Tibial artery (tissue), 4 donors: ENCODE results near the gene GRAMD1B.
A peak's percentile ranks its signal among the peaks of the same experiment; 100 is the strongest.
"Not testable (repeated sequence)": the region's sequence is repeated elsewhere in the genome, so short reads cannot be mapped to it uniquely, and the experiment has no call there.

ENCODE experiments used
- DNase-seq, 2 donors: peaks; one replicate each; pipeline ENCODE4 v3.0.0-alpha.2; 2019
- H3K27ac ChIP-seq, 2 donors: fragments of 200-600 bp; sonication (generic) in 1 of 2; 1 replicate in 1 of 2; 2 replicates in 1 of 2; pipeline ENCODE4 v1.5.1; 2018 to 2019; ENCODE audit warnings: mild to moderate bottlenecking in 1 of 2
- H3K27me3 ChIP-seq, 2 donors: fragments of 200-600 bp; sonication (generic) in 1 of 2; one replicate each; pipeline versions ENCODE4 v1.5.1 to v1.6.0; 2016 to 2019
- H3K36me3 ChIP-seq, 3 donors: fragments of 200-600 bp; sonication (generic) in 2 of 3; one replicate each; pipeline ENCODE4 v1.5.1; 2016 to 2019; ENCODE audit warnings: mild to moderate bottlenecking in 2 of 3
- H3K4me1 ChIP-seq, 4 donors: fragments of 200-600 bp; sonication (generic) in 2 of 4; 1 replicate in 3 of 4; 2 replicates in 1 of 4; pipeline ENCODE4 v1.5.1; 2016 to 2019
- H3K4me3 ChIP-seq, 2 donors: fragments of 200-600 bp; sonication (generic) in 1 of 2; 1 replicate in 1 of 2; 2 replicates in 1 of 2; pipeline ENCODE4 v1.5.1; 2018 to 2019; ENCODE audit warnings: mild to moderate bottlenecking in 2 of 2
- H3K9me3 ChIP-seq, 3 donors: fragments of 200-600 bp; sonication (generic) in 1 of 3; one replicate each; pipeline ENCODE4 v1.5.1; 2016 to 2019
- CTCF ChIP-seq, 2 experiments: fragments of 200-600 bp in 1 of 2; fragments of 450-650 bp in 1 of 2; IDR thresholded peaks; one replicate each; pipeline ENCODE4 v1.5.1; 2017 to 2019; ENCODE audit warnings: antibody characterized with exemption in 2 of 2, mild to moderate bottlenecking in 1 of 2, moderate library complexity in 1 of 2
- intact Hi-C: fragments of 100-400 bp; cut with DNase I; formaldehyde crosslinking; loops from one replicate; pipeline ENCODE4 v1.15.0; 2023; ENCODE audit warnings: low total_unique reads

GRAMD1B gene

GRCh38 chr11:123454796-123455195 is 24.7 kb downstream of the GRAMD1B start:
- H3K27me3 ChIP-seq = no peaks in the 10 kb centered on the region
- intact Hi-C loops = no loop called here
- H3K4me1 ChIP-seq = no peaks in the 10 kb centered on the region
- no peaks in the 10 kb centered on the region for H3K9me3 ChIP-seq
- no peaks in the 10 kb centered on the region for H3K36me3 ChIP-seq
- H3K27ac ChIP-seq = no peak overlapping the region
- H3K4me3 ChIP-seq = no peak overlapping the region
- DNase-seq = no peak
- TF ChIP-seq CTCF (IDR thresholded peaks at IDR 0.05) = no peak

GRCh38 chr11:123456448-123456847 is 26.4 kb downstream of the GRAMD1B start:
- H3K9me3 ChIP-seq, H3K36me3 ChIP-seq, H3K27ac ChIP-seq, DNase-seq, H3K27me3 ChIP-seq, H3K4me3 ChIP-seq, H3K4me1 ChIP-seq, intact Hi-C loops: not testable (repeated sequence)

GRCh38 chr11:123457187-123457770 is 27.2 kb downstream of the GRAMD1B start:
- H3K27ac ChIP-seq = no peak overlapping the region
- H3K36me3 ChIP-seq = no peaks in the 10 kb centered on the region
- intact Hi-C loops = no loop called here
- H3K4me1 ChIP-seq = no peaks in the 10 kb centered on the region
- H3K27me3 ChIP-seq = peaks cover 0 to 4% of the 10 kb centered on the region in 2 donors
- H3K9me3 ChIP-seq = no peaks in the 10 kb centered on the region
- peak in 1 of 2 donors; percentile 61 for DNase-seq
- TF ChIP-seq CTCF (IDR thresholded peaks at IDR 0.05) = no peak
- H3K4me3 ChIP-seq = no peak overlapping the region

GRCh38 chr11:123458501-123458900 is 28.4 kb downstream of the GRAMD1B start:
- no peak overlapping the region for H3K27ac ChIP-seq
- DNase-seq = no peak
- TF ChIP-seq CTCF (IDR thresholded peaks at IDR 0.05) = no peak
- no peaks in the 10 kb centered on the region for H3K4me1 ChIP-seq
- no peaks in the 10 kb centered on the region for H3K9me3 ChIP-seq
- intact Hi-C loops = no loop called here
- no peak overlapping the region for H3K4me3 ChIP-seq
- no peaks in the 10 kb centered on the region for H3K36me3 ChIP-seq
- H3K27me3 ChIP-seq = peaks cover 0 to 4% of the 10 kb centered on the region in 2 donors

DNA sequence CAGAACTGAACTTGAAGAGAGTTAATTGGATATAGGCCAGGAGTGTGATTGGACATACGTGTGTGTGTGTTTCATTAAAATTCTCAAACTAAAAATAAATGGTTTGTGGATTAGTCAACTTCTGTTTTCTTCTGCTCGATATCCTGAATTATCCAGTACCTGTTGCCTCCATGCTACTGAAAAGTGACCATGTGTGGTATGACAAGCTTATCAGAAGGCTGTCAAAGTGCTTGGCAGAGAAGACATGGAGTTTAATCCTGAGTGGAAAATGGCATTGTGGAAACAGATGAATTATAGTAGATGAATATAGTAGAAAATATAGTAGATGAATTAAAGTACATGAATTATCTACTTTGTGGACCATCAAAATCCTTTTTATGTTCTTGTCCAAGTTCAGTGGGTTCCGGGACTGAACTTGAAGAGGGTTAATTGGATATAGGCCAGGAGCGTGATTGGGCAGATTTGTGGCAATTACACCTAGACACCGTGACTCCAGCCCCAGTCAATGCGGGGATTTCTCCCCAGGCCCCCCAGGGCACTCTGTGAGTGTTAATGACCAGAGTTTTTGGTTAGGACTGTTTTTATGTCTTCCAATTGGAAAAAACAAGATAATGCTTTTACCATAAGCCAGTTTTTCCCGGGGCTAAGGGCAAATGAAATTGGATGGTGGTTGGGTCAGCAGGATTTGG is 30.1 kb downstream of the GRAMD1B start:
- TF ChIP-seq CTCF (IDR thresholded peaks at IDR 0.05) = no peak
- Histone ChIP-seq H3K27me3 (peaks cover 0 to 4% of the 10 kb centered on the region in 2 donors), H3K4me1 (no peaks in the 10 kb centered on the region), H3K27ac (no peak overlapping the region), H3K9me3 (no peaks in the 10 kb centered on the region), H3K4me3 (no peak overlapping the region), H3K36me3 (no peaks in the 10 kb centered on the region)
- intact Hi-C loops = no loop called here
- no peak for DNase-seq

- intact Hi-C loops = no loop called here
- Histone ChIP-seq H3K4me3 (no peak overlapping the region), H3K9me3 (no peaks in the 10 kb centered on the region), H3K36me3 (no peaks in the 10 kb centered on the region), H3K27ac (no peak overlapping the region), H3K27me3 (peaks cover 0 to 4% of the 10 kb centered on the region in 2 donors), H3K4me1 (no peaks in the 10 kb centered on the region)
- no peak for TF ChIP-seq CTCF (IDR thresholded peaks at IDR 0.05)
- peak in 1 of 2 donors; percentile 41 for DNase-seq
Observed at GRCh38 chr11:123461164-123461563, 31.1 kb downstream of the GRAMD1B start.

DNA sequence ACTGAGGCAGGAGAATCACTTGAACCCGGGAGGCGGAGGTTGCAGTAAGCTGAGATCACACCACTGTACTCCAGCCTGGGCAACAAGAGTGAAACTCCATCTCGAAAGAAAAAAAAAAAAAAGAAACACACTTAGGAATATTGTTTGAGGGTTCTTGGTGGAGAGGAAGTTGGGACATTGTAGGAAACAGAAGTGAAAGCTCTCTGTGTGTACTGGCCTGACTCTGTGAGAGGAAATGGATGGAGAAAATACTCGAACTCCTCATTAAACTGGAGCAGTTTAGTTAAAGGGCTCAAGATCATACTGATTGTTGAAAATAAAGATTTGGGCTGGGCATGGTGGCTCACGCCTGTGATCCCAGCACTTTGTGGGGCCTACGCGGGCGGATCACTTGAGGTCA is 35.6 kb downstream of the GRAMD1B start:
- H3K27me3 ChIP-seq, H3K27ac ChIP-seq, H3K9me3 ChIP-seq, H3K4me1 ChIP-seq, H3K36me3 ChIP-seq, DNase-seq, H3K4me3 ChIP-seq, intact Hi-C loops: not testable (repeated sequence)

DNA sequence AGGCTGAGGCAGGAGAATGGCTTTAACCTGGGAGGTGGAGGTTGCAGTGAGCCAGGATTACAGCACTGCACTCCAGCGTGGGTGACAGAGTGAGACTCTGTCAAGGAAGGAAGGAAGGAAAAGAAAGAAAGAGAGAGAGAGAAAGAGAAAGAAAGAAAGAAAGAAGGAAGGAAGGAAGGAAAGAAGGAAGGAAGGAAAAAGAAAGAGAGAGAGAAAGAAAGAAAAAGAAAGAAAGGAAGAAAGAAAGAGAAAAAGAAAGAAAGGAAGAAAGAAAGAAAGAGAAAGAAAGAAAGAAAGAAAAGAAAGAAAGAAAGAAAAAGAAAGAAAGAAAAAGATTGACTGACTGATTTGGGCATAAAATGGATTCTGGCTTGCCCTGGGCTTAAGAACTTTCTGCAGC is 36.1 kb downstream of the GRAMD1B start:
- H3K36me3 ChIP-seq, DNase-seq, intact Hi-C loops, H3K4me3 ChIP-seq, H3K27ac ChIP-seq, H3K27me3 ChIP-seq, H3K4me1 ChIP-seq, H3K9me3 ChIP-seq: not testable (repeated sequence)
